ENCODE results near the gene FOXB2. TPM values are rescaled to one million over a fixed set of nuclear protein-coding genes. Genes with fewer than 3 reads are reported as not detected.

FOXB2 gene
- total and polyA plus RNA-seq, 7 donors = not detected

DNA sequence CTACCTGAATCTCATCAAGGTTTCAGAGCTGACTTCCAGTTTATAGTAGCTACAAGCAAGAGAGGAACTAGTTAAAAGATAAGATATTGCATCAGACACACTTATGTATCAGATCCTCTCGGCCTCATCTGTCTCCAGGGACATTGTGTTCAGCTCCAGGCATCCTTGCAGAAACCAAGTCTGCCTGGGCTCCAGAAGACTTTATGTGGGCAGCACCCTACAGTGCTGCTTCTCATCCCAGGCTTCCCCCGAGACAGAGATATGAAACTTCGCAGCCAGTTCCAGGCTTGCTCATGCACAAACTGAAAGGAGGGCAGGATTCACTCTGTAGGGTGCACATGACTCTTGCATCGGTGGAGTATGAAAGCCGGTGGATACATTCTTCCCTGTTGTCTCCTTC is 33.9 kb upstream of the FOXB2 start:
- Histone ChIP-seq H3K27ac (no peak overlapping the region), H3K36me3 (no peaks in the 10 kb centered on the region), H3K9me3 (no peaks in the 10 kb centered on the region), H3K4me1 (peaks cover 0 to 5% (median 0%) of the 10 kb centered on the region in 4 donors), H3K4me3 (no peak overlapping the region), H3K27me3 (no peaks in the 10 kb centered on the region)
- WGBS, 2 donors = 86 to 91% methylated on average over 5 of the region's 5 CpGs
- no peak for TF ChIP-seq EP300 (IDR thresholded peaks at IDR 0.05)
- no peak for TF ChIP-seq CTCF (IDR thresholded peaks at IDR 0.05)
- no peak for TF ChIP-seq POLR2A (IDR thresholded peaks at IDR 0.05)
- TF ChIP-seq POLR2AphosphoS5 (IDR thresholded peaks at IDR 0.05) = no peak
- DNase-seq = no peak
- intact Hi-C loops (cut with DNase I) = loop anchor here (5.0 kb wide), 2 partner anchors 78 to 223 kb away; partner anchors contain the start of genes PCA3 and PRUNE2

DNA sequence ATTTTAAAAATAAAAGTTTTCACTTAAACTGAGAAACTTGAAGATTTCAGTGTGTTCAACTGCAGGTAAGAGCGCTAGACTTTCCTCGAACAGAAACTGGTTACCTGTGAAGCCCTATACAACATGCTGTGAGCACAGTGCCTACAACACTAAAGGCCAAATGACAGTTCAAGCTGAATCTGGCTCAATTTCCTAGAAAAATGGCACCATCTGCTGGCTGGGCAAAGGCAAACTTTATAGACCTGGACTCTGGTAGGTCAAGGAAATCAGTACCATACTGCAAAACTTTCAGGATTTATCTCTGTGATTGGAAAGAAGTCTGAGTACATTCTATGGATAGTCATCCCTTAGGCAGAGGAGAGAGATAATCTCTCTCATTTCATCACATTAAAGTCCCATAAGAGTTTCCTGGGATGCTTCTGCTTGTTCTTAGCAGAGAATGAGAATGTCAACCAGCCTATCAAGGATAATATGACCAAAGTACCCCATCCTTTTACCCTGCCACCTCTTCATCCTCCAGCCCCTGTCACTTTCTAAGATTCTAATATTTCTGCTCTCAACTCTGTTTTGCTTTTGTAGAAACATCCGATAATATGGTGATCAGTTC is 31.8 kb upstream of the FOXB2 start:
- DNase-seq = no peak
- Histone ChIP-seq H3K9me3 (no peaks in the 10 kb centered on the region), H3K4me1 (peaks cover 0 to 5% (median 0%) of the 10 kb centered on the region in 4 donors), H3K36me3 (no peaks in the 10 kb centered on the region), H3K27me3 (no peaks in the 10 kb centered on the region), H3K4me3 (no peak overlapping the region), H3K27ac (no peak overlapping the region)
- TF ChIP-seq CTCF (IDR thresholded peaks at IDR 0.05) = peak; percentile 44 to 53 (median 50)
- no peak for TF ChIP-seq EP300 (IDR thresholded peaks at IDR 0.05)
- no peak for TF ChIP-seq POLR2A (IDR thresholded peaks at IDR 0.05)
- TF ChIP-seq POLR2AphosphoS5 (IDR thresholded peaks at IDR 0.05) = no peak
- 40 to 55% methylated on average over 3 of the region's 3 CpGs for WGBS, 2 donors
- intact Hi-C loops (cut with DNase I) = loop anchor here (2.0 to 5.0 kb wide), 3 partner anchors 80 to 225 kb away; partner anchors contain the start of genes PCA3 and PRUNE2

- intact Hi-C loops (cut with DNase I) = loop anchor here (2.0 to 5.0 kb wide), 3 partner anchors 82 to 227 kb away; partner anchors contain the start of genes PCA3 and PRUNE2
- Histone ChIP-seq H3K27me3 (no peaks in the 10 kb centered on the region), H3K9me3 (no peaks in the 10 kb centered on the region), H3K4me1 (peaks cover 0 to 5% (median 0%) of the 10 kb centered on the region in 4 donors), H3K36me3 (no peaks in the 10 kb centered on the region), H3K4me3 (no peak overlapping the region), H3K27ac (no peak overlapping the region)
- no peak for DNase-seq
- WGBS, 2 donors = 12 to 41% methylated on average over 2 of the region's 2 CpGs
- no peak for TF ChIP-seq CTCF (IDR thresholded peaks at IDR 0.05)
- no peak for TF ChIP-seq EP300 (IDR thresholded peaks at IDR 0.05)
- no peak for TF ChIP-seq POLR2A (IDR thresholded peaks at IDR 0.05)
- no peak for TF ChIP-seq POLR2AphosphoS5 (IDR thresholded peaks at IDR 0.05)
These were observed 30.5 kb upstream of the FOXB2 start for GRCh38 chr9:76988941-76989340.

- DNase-seq = no peak
- intact Hi-C loops (cut with DNase I) = loop anchor here (2.0 to 5.0 kb wide), 3 partner anchors 82 to 227 kb away; partner anchors contain the start of genes PCA3 and PRUNE2
- H3K27ac ChIP-seq = no peak overlapping the region
- no peaks in the 10 kb centered on the region for H3K9me3 ChIP-seq
- peaks cover 0 to 5% (median 0%) of the 10 kb centered on the region in 4 donors for H3K4me1 ChIP-seq
- WGBS, 2 donors = 12 to 58% methylated on average over 3 of the region's 3 CpGs
- no peaks in the 10 kb centered on the region for H3K27me3 ChIP-seq
- no peaks in the 10 kb centered on the region for H3K36me3 ChIP-seq
- no peak overlapping the region for H3K4me3 ChIP-seq
- TF ChIP-seq POLR2A (IDR thresholded peaks at IDR 0.05) (no peak), CTCF (IDR thresholded peaks at IDR 0.05) (no peak), POLR2AphosphoS5 (IDR thresholded peaks at IDR 0.05) (no peak), EP300 (IDR thresholded peaks at IDR 0.05) (no peak)
These were observed 30.0 kb upstream of the FOXB2 start for GRCh38 chr9:76989501-76989900.

Data from sigmoid colon (tissue), 7 donors.